Smooth muscle cell (in vitro differentiated cells): ENCODE data around the gene DNASE1L3. TPM values are rescaled to one million over a fixed set of nuclear protein-coding genes. Genes with fewer than 3 reads are reported as not detected.

ENCODE experiments used
- DNase-seq: peaks from one replicate; lab custom pipeline; 2025; ENCODE audit not compliant: unreplicated experiment; lab: John Stamatoyannopoulos, UW
- H2AFZ ChIP-seq: fragments of 200-600 bp; sonication (generic); 2 replicates; pipeline ENCODE4 v1.6.0; 2016; ENCODE audit warnings: antibody characterized with exemption, low read depth, mild to moderate bottlenecking
- H3F3A ChIP-seq: fragments of 200-600 bp; sonication (generic); 2 replicates; pipeline ENCODE4 v1.6.0; 2017; ENCODE audit warnings: antibody characterized with exemption, low read depth
- H3K27ac ChIP-seq: fragments of 200-600 bp; sonication (generic); 2 replicates; pipeline ENCODE4 v1.5.1; 2016; ENCODE audit warnings: low read depth, mild to moderate bottlenecking
- H3K27me3 ChIP-seq: fragments of 200-600 bp; sonication (generic); 2 replicates; pipeline ENCODE4 v1.6.1; 2016; ENCODE audit warnings: low read depth, mild to moderate bottlenecking
- H3K36me3 ChIP-seq: fragments of 200-600 bp; sonication (generic); 2 replicates; pipeline ENCODE4 v1.5.1; 2016; ENCODE audit warnings: low read depth
- H3K4me1 ChIP-seq: fragments of 200-600 bp; sonication (generic); 2 replicates; pipeline ENCODE4 v1.5.1; 2016; ENCODE audit warnings: low read depth
- H3K4me2 ChIP-seq: fragments of 200-600 bp; sonication (generic); 2 replicates; pipeline ENCODE4 v1.6.0; 2016; ENCODE audit warnings: mild to moderate bottlenecking
- H3K4me3 ChIP-seq: fragments of 200-600 bp; sonication (generic); 2 replicates; pipeline ENCODE4 v1.5.1; 2016; ENCODE audit warnings: mild to moderate bottlenecking
- H3K79me2 ChIP-seq: fragments of 200-600 bp; sonication (generic); 2 replicates; pipeline ENCODE4 v1.6.0; 2016; ENCODE audit warnings: low read depth, mild to moderate bottlenecking
- H3K9ac ChIP-seq: fragments of 200-600 bp; sonication (generic); 2 replicates; pipeline ENCODE4 v1.6.0; 2016; ENCODE audit warnings: low read depth
- H3K9me3 ChIP-seq: fragments of 200-600 bp; sonication (generic); replicated peaks from 2 replicates; pipeline ENCODE4 v1.5.1; 2016; ENCODE audit warnings: low read depth
- H4K20me1 ChIP-seq: fragments of 200-600 bp; sonication (generic); 2 replicates; pipeline ENCODE4 v1.6.0; 2016; ENCODE audit warnings: low read depth
- CTCF ChIP-seq: fragments of 200-600 bp; sonication (generic); IDR thresholded peaks from 2 replicates; pipeline ENCODE4 v1.5.1; 2017; ENCODE audit warnings: borderline replicate concordance, mild to moderate bottlenecking, antibody characterized with exemption; ENCODE audit not compliant: insufficient read depth, poor library complexity, severe bottlenecking
- WGBS: methylation state at CpG from one replicate; pipeline ENCODE4 v1.1.7; 2016; ENCODE audit warnings: low lambda C conversion rate; 5-methylcytosine and 5-hydroxymethylcytosine counted together
- polyA plus RNA-seq: library from polyadenylated mRNA; unstranded; fragments of >200 nt; fragmentation: Nextera tagmentation; extraction: Ambion mirVana; gene quantifications from 2 replicates; pipeline ENCODE4 v1.2.1, GENCODE V29; 2016
- total RNA-seq: library from RNA; depleted of rRNA; stranded (reverse); fragments of >200 nt; gene quantifications from 2 replicates; pipeline ENCODE4 v1.2.3, GENCODE V29; 2014

The DNASE1L3 gene
- total and polyA plus RNA-seq, 2 experiments from 2014 or later = 2.0 TPM; not detected in 1

- TF ChIP-seq CTCF = no peak
- H3K4me2 ChIP-seq = peak overlapping the region; percentile 96
- H3K4me1 ChIP-seq = peaks cover 10% of the 10 kb centered on the region
- H3K4me3 ChIP-seq = peak overlapping the region; percentile 96
- H3K9me3 ChIP-seq = no peaks in the 10 kb centered on the region
- no peaks in the 10 kb centered on the region for H4K20me1 ChIP-seq
- H2AFZ ChIP-seq = no peak overlapping the region
- no peaks in the 10 kb centered on the region for H3F3A ChIP-seq
- H3K9ac ChIP-seq = no peak overlapping the region
- no peak overlapping the region for H3K27ac ChIP-seq
- no peak for DNase-seq
- H3K79me2 ChIP-seq = no peaks in the 10 kb centered on the region
- 64% methylated on average over 7 of the region's 7 CpGs for WGBS
- H3K27me3 ChIP-seq = no peaks in the 10 kb centered on the region
- H3K36me3 ChIP-seq = no peaks in the 10 kb centered on the region
Observed at GRCh38 chr3:58238830-58239229, 28.1 kb upstream of the DNASE1L3 start.

- Histone ChIP-seq H3K79me2 (no peaks in the 10 kb centered on the region), H3K36me3 (no peaks in the 10 kb centered on the region), H3K4me1 (peaks cover 10% of the 10 kb centered on the region), H3K4me3 (peak overlapping the region; percentile 96), H3K27me3 (peaks cover 5% of the 10 kb centered on the region), H3F3A (no peaks in the 10 kb centered on the region), H2AFZ (peak overlapping the region; percentile 97), H3K4me2 (peak overlapping the region; percentile 96), H4K20me1 (no peaks in the 10 kb centered on the region), H3K27ac (no peak overlapping the region), H3K9me3 (no peaks in the 10 kb centered on the region), H3K9ac (peak overlapping the region; percentile 10)
- no peak for TF ChIP-seq CTCF
- peak; percentile 48 for DNase-seq
- under 1% methylated on average over 47 of the region's 53 CpGs for WGBS
Observed at GRCh38 chr3:58237941-58238681, 27.3 kb upstream of the DNASE1L3 start.

GRCh38 chr3:58237238-58237940 lies 26.6 kb upstream of the DNASE1L3 start, which contains the start of gene ABHD6:
ABHD6 (plus strand) TSS chr3:58237792; CDS start chr3:58256587, 18,795 bp downstream.
- Histone ChIP-seq H3F3A (no peaks in the 10 kb centered on the region), H3K4me3 (peak within 1 kb of the TSS; percentile 96), H3K9ac (peak within 1 kb of the TSS; percentile 43), H2AFZ (peak within 1 kb of the TSS; percentile 97), H3K79me2 (no peaks in the 10 kb centered on the region), H3K4me2 (peak within 1 kb of the TSS; percentile 96), H4K20me1 (no peaks in the 10 kb centered on the region), H3K27ac (no peak within 1 kb of the TSS), H3K4me1 (peaks cover 10% of the 10 kb centered on the region), H3K36me3 (no peaks in the 10 kb centered on the region), H3K9me3 (no peaks in the 10 kb centered on the region), H3K27me3 (peaks cover 5% of the 10 kb centered on the region)
- DNase-seq = peak; percentile 74
- 2% methylated on average over 39 of the region's 77 CpGs for WGBS
- peak; percentile 24 for TF ChIP-seq CTCF
